SK-N-SH treated with all-trans-retinoic acid at 6 μM for 48 hours (cell line): Measurements from ENCODE around the gene OR56B1.
A peak's percentile ranks its signal among the peaks of the same experiment; 100 is the strongest.
"Not testable (repeated sequence)": the region's sequence is repeated elsewhere in the genome, so short reads cannot be mapped to it uniquely, and the experiment has no call there.

Experiments
- ATAC-seq: fragments of 200-7000 bp; cut with Tn5 transposase; 3 replicates; pipeline ENCODE4 v1.9.1; 2020; ENCODE audit warnings: mild to moderate bottlenecking, moderate library complexity
- BACH2 ChIP-seq: fragments of 250-450 bp; sonication (Bioruptor Pico); IDR thresholded peaks from 2 replicates; pipeline ENCODE4 v1.9.0; 2021; ENCODE audit warnings: mild to moderate bottlenecking, borderline replicate concordance
- CSDC2 ChIP-seq: fragments of 250-450 bp; sonication (Bioruptor Pico); IDR thresholded peaks from 2 replicates; pipeline ENCODE4 v1.5.0; 2020; ENCODE audit warnings: mild to moderate bottlenecking, moderate library complexity
- ESRRG ChIP-seq: fragments of 250-450 bp; sonication (Bioruptor Pico); IDR thresholded peaks from 2 replicates; pipeline ENCODE4 v1.6.1; 2021; ENCODE audit warnings: mild to moderate bottlenecking
- ISL1 ChIP-seq: fragments of 250-450 bp; sonication (Bioruptor Pico); IDR thresholded peaks from 2 replicates; pipeline ENCODE4 v2.1.2; 2022; ENCODE audit warnings: mild to moderate bottlenecking, moderate library complexity
- OSR1 ChIP-seq: fragments of 250-450 bp; sonication (Bioruptor Pico); IDR thresholded peaks from 2 replicates; pipeline ENCODE4 v1.8.0; 2022; ENCODE audit warnings: moderate library complexity, mild to moderate bottlenecking, inconsistent platforms
- PPARA ChIP-seq: fragments of 250-450 bp; sonication (Bioruptor Pico); IDR thresholded peaks from 2 replicates; pipeline ENCODE4 v1.5.0; 2020; ENCODE audit warnings: mild to moderate bottlenecking, borderline replicate concordance
- RARB ChIP-seq: fragments of 250-450 bp; sonication (Bioruptor Pico); IDR thresholded peaks from 2 replicates; pipeline ENCODE4 v1.8.0; 2021; ENCODE audit warnings: mild to moderate bottlenecking, moderate library complexity
- SNAI2 ChIP-seq: fragments of 250-450 bp; sonication (Bioruptor Pico); IDR thresholded peaks from 2 replicates; pipeline ENCODE4 v1.5.0; 2020; ENCODE audit warnings: mild to moderate bottlenecking, moderate library complexity
- TOX ChIP-seq: fragments of 250-450 bp; sonication (Bioruptor Pico); IDR thresholded peaks from 2 replicates; pipeline ENCODE4 v1.8.0; 2021; ENCODE audit warnings: mild to moderate bottlenecking, moderate library complexity, borderline replicate concordance
- ZC3H10 ChIP-seq: fragments of 250-450 bp; sonication (Bioruptor Pico); IDR thresholded peaks from 2 replicates; pipeline ENCODE4 v1.5.1; 2021; ENCODE audit warnings: mild to moderate bottlenecking, moderate library complexity
- ZFP30 ChIP-seq: fragments of 450-650 bp; formaldehyde crosslinking; IDR thresholded peaks from 2 replicates; pipeline ENCODE4 v1.5.0; 2022; ENCODE audit warnings: mild to moderate bottlenecking, moderate library complexity
- ZNF565 ChIP-seq: fragments of 450-650 bp; formaldehyde crosslinking; conservative IDR thresholded peaks from 2 replicates; pipeline ENCODE4 v1.5.0; 2020; ENCODE audit warnings: low read depth, mild to moderate bottlenecking, moderate library complexity
- ZNF8 ChIP-seq: fragments of 450-650 bp; formaldehyde crosslinking; IDR thresholded peaks from 2 replicates; pipeline ENCODE4 v1.5.0; 2020; ENCODE audit warnings: mild to moderate bottlenecking, moderate library complexity
- TF ChIP-seq, protein P1 (sequence below): fragments of 250-450 bp; sonication (Bioruptor Pico); IDR thresholded peaks from 2 replicates; pipeline ENCODE4 v1.5.1; 2020; ENCODE audit warnings: low read depth, mild to moderate bottlenecking, moderate library complexity
- TF ChIP-seq, protein P2 (sequence below): fragments of 250-450 bp; sonication (Bioruptor Pico); IDR thresholded peaks from 2 replicates; pipeline ENCODE4 v1.8.0; 2021; ENCODE audit warnings: low read depth, mild to moderate bottlenecking, moderate library complexity, borderline replicate concordance
- TF ChIP-seq, protein P3 (sequence below): fragments of 250-450 bp; sonication (Bioruptor Pico); IDR thresholded peaks from 2 replicates; pipeline ENCODE4 v1.8.0; 2020; ENCODE audit warnings: mild to moderate bottlenecking, moderate library complexity, borderline replicate concordance
- TF ChIP-seq, protein P4 (sequence below): fragments of 250-450 bp; sonication (Bioruptor Pico); IDR thresholded peaks from 2 replicates; pipeline ENCODE4 v1.5.1; 2021; ENCODE audit warnings: mild to moderate bottlenecking, moderate library complexity

Gene OR56B1

DNA sequence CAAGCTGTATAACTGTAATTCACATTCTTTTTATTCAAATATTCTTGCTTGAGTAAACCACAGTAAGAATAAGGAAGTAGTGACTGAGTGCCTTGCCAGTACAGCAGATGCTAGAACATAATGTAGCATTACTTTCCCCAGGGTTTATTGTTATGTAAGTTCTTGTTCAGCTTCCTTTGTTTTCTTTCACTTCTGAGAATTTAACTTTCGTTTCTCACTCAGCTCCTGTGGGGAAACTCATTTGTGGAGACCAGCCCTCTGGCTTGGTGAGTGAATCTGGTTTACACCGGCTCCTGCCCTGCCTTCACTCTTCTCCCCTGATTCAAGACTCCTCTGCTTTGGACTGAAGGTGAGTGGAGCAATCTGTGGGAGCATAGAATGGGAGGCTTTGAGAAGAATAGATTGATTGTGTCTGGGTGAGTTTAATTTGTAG, 46.7 kb upstream of the OR56B1 start, which contains the start of gene TRIM22:
Gene TRIM22, plus strand, starts transcription at position 240 of the 433 bp plus-strand sequence. CDS start 6,443 bp downstream, outside the sequence.
- TF ChIP-seq ZNF8 (CRISPR knock-in tag) (no peak), TOX (CRISPR knock-in tag) (no peak), PPARA (CRISPR knock-in tag) (no peak), SNAI2 (no peak)
- TF ChIP-seq, protein P1, sequence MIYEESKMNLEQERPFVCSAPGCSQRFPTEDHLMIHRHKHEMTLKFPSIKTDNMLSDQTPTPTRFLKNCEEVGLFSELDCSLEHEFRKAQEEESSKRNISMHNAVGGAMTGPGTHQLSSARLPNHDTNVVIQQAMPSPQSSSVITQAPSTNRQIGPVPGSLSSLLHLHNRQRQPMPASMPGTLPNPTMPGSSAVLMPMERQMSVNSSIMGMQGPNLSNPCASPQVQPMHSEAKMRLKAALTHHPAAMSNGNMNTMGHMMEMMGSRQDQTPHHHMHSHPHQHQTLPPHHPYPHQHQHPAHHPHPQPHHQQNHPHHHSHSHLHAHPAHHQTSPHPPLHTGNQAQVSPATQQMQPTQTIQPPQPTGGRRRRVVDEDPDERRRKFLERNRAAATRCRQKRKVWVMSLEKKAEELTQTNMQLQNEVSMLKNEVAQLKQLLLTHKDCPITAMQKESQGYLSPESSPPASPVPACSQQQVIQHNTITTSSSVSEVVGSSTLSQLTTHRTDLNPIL (CRISPR knock-in tag), result no peak
- TF ChIP-seq, protein P2, sequence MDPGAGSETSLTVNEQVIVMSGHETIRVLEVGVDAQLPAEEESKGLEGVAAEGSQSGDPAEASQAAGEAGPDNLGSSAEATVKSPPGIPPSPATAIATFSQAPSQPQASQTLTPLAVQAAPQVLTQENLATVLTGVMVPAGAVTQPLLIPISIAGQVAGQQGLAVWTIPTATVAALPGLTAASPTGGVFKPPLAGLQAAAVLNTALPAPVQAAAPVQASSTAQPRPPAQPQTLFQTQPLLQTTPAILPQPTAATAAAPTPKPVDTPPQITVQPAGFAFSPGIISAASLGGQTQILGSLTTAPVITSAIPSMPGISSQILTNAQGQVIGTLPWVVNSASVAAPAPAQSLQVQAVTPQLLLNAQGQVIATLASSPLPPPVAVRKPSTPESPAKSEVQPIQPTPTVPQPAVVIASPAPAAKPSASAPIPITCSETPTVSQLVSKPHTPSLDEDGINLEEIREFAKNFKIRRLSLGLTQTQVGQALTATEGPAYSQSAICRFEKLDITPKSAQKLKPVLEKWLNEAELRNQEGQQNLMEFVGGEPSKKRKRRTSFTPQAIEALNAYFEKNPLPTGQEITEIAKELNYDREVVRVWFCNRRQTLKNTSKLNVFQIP (CRISPR knock-in tag), result no peak
- TF ChIP-seq, all 23 proteins: peak for 0
- ATAC-seq, result peak; percentile 48

DNA sequence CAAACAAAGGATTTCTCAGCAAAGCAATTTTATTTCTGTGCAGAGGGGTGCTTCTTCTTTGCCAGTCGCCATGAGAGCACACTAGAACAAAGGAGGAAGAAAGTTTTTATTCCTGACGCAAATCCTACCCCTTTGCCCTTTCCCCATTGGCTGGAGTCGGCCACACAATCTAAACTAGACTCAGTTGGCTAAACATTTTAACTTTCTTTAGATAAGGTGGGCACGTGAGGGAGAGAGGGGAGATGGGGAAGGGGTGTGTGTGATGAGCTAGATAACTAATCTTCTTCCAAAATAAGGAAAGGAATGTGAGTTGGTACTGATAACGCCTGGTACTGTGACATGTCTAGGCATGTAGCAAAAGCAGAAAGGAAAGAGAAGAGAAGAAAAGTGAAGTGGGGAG, 46.0 kb upstream of the OR56B1 start:
- ATAC-seq, result peak; percentile 61
- TF ChIP-seq ESRRG, result no peak
- TF ChIP-seq, protein P3, sequence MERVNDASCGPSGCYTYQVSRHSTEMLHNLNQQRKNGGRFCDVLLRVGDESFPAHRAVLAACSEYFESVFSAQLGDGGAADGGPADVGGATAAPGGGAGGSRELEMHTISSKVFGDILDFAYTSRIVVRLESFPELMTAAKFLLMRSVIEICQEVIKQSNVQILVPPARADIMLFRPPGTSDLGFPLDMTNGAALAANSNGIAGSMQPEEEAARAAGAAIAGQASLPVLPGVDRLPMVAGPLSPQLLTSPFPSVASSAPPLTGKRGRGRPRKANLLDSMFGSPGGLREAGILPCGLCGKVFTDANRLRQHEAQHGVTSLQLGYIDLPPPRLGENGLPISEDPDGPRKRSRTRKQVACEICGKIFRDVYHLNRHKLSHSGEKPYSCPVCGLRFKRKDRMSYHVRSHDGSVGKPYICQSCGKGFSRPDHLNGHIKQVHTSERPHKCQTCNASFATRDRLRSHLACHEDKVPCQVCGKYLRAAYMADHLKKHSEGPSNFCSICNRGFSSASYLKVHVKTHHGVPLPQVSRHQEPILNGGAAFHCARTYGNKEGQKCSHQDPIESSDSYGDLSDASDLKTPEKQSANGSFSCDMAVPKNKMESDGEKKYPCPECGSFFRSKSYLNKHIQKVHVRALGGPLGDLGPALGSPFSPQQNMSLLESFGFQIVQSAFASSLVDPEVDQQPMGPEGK, result no peak
- no peak; the same call in 1 of the 2 replicates for TF ChIP-seq TOX (CRISPR knock-in tag)
- TF ChIP-seq ZNF8 (CRISPR knock-in tag), result no peak
- TF ChIP-seq, protein P2 (CRISPR knock-in tag), result no peak
- TF ChIP-seq BACH2 (CRISPR knock-in tag), result no peak
- TF ChIP-seq ZNF565 (CRISPR knock-in tag), result no peak

DNA sequence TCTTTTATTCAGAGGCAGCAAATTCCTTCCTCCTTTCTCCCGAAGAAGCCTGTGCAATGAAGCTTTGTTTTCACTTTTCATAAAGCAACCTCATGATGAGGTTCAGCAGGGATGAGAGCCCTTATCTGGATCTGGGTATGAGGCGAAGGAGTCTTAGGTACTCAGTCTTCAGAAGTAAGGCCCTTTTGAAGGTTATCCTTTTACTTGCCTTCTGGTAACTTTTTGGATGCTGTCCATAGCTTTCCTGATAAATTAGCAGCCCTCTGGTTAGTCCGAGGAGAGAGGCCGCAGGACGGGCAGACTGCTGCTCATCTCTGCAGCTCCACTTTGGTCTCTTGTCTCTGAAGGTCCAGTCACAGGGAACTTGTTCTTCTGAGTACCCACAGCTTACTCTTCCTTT, 45.5 kb upstream of the OR56B1 start:
- TF ChIP-seq OSR1 (no peak), ZC3H10 (CRISPR knock-in tag) (no peak), ZNF565 (CRISPR knock-in tag) (no peak), BACH2 (CRISPR knock-in tag) (no peak), ISL1 (CRISPR knock-in tag) (no peak), PPARA (CRISPR knock-in tag) (no peak), CSDC2 (CRISPR knock-in tag) (no peak), ZFP30 (CRISPR knock-in tag) (no peak), TOX (CRISPR knock-in tag) (no peak), RARB (CRISPR knock-in tag) (no peak), ZNF8 (CRISPR knock-in tag) (no peak)
- TF ChIP-seq, protein P4, sequence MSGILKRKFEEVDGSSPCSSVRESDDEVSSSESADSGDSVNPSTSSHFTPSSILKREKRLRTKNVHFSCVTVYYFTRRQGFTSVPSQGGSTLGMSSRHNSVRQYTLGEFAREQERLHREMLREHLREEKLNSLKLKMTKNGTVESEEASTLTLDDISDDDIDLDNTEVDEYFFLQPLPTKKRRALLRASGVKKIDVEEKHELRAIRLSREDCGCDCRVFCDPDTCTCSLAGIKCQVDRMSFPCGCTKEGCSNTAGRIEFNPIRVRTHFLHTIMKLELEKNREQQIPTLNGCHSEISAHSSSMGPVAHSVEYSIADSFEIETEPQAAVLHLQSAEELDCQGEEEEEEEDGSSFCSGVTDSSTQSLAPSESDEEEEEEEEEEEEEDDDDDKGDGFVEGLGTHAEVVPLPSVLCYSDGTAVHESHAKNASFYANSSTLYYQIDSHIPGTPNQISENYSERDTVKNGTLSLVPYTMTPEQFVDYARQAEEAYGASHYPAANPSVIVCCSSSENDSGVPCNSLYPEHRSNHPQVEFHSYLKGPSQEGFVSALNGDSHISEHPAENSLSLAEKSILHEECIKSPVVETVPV (CRISPR knock-in tag), result no peak
- TF ChIP-seq, protein P2 (CRISPR knock-in tag), result no peak
- TF ChIP-seq, protein P3, result no peak
- peak; percentile 66 for ATAC-seq

DNA sequence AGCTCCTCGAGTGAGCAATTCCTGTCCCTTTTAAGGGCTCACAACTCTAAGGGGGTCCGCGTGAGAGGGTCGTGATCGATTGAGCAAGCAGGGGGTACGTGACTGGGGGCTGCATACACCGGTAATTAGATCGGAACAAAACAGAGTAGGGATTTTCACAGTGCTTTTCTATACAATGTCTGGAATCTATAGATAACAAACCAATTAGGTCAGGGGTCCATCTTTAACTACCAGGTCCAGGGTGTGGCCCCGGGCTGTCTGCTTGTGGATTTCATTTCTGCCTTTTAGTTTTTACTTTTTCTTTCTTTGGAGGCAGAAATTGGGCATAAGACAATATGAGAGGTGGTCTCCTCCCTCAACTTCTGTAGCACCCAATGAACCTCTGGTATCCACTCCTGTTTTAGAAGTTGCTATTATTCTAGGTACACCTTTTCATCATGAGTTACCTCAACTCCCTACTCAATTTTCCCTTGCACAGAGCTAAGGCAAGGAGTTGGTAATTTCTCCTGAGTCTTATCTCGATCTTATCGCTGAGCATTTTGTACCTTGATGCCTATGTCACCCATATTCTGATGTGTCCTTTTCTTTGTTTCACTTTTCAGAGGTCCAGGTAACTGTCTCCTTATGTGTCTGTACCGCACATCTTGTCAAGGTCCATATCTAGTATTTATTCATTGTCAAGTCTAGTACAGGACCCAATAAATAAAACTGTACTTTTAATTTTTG, 44.8 kb upstream of the OR56B1 start:
- not testable (repeated sequence) for ATAC-seq
